Measurements from ENCODE around the gene KIF26B. TPM values are rescaled to one million over a fixed set of nuclear protein-coding genes. Genes with fewer than 3 reads are reported as not detected.

KIF26B gene
- total and polyA plus RNA-seq, 2 experiments from 2014 or later = 0.03 to 0.76 TPM

DNA sequence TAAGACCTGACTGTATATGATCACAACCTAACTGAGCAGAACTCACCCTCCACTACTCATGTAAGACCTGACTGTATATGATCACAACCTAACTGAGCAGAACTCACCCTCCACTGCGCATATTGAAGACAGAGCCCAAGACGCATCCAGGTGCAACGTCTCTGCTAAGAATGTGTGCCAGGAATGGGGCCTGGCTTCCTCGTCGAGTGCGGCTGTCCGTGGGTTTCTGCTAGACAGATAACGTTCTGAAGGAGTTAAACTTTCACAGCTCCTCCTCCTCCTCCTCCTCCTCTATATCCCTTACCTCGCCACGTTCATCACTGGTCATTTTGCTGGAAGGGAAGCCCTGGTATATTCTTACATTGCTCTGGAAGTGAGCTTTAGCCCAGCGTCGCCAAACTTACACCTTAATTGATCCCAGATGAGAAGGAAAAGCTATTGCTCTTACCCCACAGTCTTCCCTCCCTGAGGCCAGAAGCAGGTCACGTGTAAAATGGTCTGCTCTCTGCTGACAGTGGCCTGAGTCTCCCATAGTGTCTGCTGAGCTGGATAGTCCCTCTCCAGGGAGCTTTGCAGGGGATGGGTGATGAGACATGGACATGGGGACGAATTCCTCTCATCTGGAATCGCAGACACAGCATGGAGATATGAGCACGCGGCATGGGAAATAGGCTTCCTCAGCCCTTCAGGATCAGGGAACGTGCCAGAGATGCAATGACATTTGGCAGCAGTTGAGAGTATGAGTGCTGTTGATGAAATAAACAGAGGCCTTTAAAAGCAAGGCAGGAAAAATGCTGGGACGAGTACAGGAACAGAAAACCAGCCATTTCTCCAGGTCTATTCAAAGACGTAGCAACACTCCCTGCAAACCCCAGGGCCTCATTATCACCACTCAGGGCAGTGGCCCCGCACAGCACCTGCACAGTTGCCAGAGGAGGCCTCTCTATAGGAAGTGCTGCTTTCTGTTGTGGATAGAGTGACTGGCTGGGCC, 528.1 kb downstream of the KIF26B start:
- peaks cover 13% of the 10 kb centered on the region for H3K4me1 Mint-ChIP-seq
- H3F3A ChIP-seq (replicated peaks; ENCODE audit: low read depth) = no peaks in the 10 kb centered on the region
- H3K27ac ChIP-seq (ENCODE audit: low read depth) = no peak overlapping the region
- no peaks in the 10 kb centered on the region for H3K9me3 Mint-ChIP-seq
- no peaks in the 10 kb centered on the region for H3K27me3 ChIP-seq (ENCODE audit: insufficient read depth)
- H3K27ac Mint-ChIP-seq = no peak overlapping the region
- DNase-seq (ENCODE audit: low spot score) = no peak
- ATAC-seq = no peak
- H3K4me2 ChIP-seq = no peak overlapping the region
- H3K4me3 ChIP-seq = no peak overlapping the region
- H3K9me2 ChIP-seq (ENCODE audit: insufficient read depth) = no peaks in the 10 kb centered on the region
- no peak overlapping the region for H2AFZ ChIP-seq
- no peaks in the 10 kb centered on the region for H3K4me1 ChIP-seq (ENCODE audit: insufficient read depth)
- TF ChIP-seq ZNF331 (CRISPR knock-in tag; IDR thresholded peaks at IDR 0.05; ENCODE audit: low read depth) = no peak
- no peak for TF ChIP-seq ZNF462 (CRISPR knock-in tag; IDR thresholded peaks at IDR 0.05)
- H3K4me3 Mint-ChIP-seq = no peak overlapping the region
- no peaks in the 10 kb centered on the region for H4K20me1 ChIP-seq (replicated peaks; ENCODE audit: insufficient read depth)
- H3K36me3 Mint-ChIP-seq (ENCODE audit: low read depth) = peaks cover 2% of the 10 kb centered on the region; the same call in 1 of the 3 replicates
- no peaks in the 10 kb centered on the region for H3K79me2 ChIP-seq (replicated peaks; ENCODE audit: insufficient read depth)
- no peaks in the 10 kb centered on the region for H3K36me3 ChIP-seq (ENCODE audit: insufficient read depth)
- peaks cover 8% of the 10 kb centered on the region for H3K27me3 Mint-ChIP-seq (ENCODE audit: insufficient read depth, low read depth, poor library complexity)

DNA sequence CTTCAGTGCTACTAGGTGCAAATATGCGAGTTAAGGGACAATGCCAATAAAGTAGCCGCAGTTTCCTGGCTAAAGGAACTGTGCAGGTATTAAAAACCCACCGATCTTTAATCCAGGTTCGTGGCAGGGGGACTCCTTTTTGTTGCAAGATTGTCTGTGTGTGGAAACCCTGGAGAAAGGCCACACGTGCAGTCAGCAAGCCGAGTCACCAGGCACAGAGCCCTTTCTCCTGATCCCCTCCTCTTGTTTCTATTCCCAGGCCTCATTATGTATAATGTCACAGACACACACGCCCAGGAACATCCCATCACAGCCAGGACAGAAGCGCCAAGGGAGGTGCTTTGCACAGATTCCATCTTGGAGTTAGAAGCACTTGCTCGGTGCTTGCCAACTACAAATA, 528.9 kb downstream of the KIF26B start:
- Histone ChIP-seq H4K20me1 (replicated peaks; ENCODE audit: insufficient read depth) (no peaks in the 10 kb centered on the region), H3K4me3 (no peak overlapping the region), H2AFZ (no peak overlapping the region), H3K36me3 (ENCODE audit: insufficient read depth) (no peaks in the 10 kb centered on the region), H3K79me2 (replicated peaks; ENCODE audit: insufficient read depth) (no peaks in the 10 kb centered on the region), H3F3A (replicated peaks; ENCODE audit: low read depth) (no peaks in the 10 kb centered on the region), H3K4me2 (no peak overlapping the region), H3K4me1 (ENCODE audit: insufficient read depth) (no peaks in the 10 kb centered on the region), H3K27ac (ENCODE audit: low read depth) (no peak overlapping the region), H3K9me2 (ENCODE audit: insufficient read depth) (no peaks in the 10 kb centered on the region), H3K27me3 (ENCODE audit: insufficient read depth) (no peaks in the 10 kb centered on the region)
- Mint-ChIP-seq H3K4me3 (no peak overlapping the region), H3K36me3 (ENCODE audit: low read depth) (peaks cover 2% of the 10 kb centered on the region; the same call in 1 of the 3 replicates), H3K9me3 (no peaks in the 10 kb centered on the region), H3K27ac (no peak overlapping the region), H3K4me1 (peaks cover 13% of the 10 kb centered on the region), H3K27me3 (ENCODE audit: insufficient read depth, low read depth, poor library complexity) (peaks cover 11% of the 10 kb centered on the region)
- ATAC-seq = no peak
- DNase-seq (ENCODE audit: low spot score) = no peak
- TF ChIP-seq EZH2 (IDR thresholded peaks at IDR 0.05; ENCODE audit: low read depth, unreplicated experiment) (no peak), POLR2AphosphoS5 (IDR thresholded peaks at IDR 0.05; ENCODE audit: low read depth) (no peak), EZH2phosphoT487 (IDR thresholded peaks at IDR 0.05; ENCODE audit: unreplicated experiment) (no peak), NANOG (IDR thresholded peaks at IDR 0.05; ENCODE audit: borderline replicate concordance) (no peak), ZNF331 (CRISPR knock-in tag; IDR thresholded peaks at IDR 0.05; ENCODE audit: low read depth) (no peak)
